K562 (cell line): Measurements from ENCODE around the gene SCNN1A. TPM values are rescaled to one million over a fixed set of nuclear protein-coding genes. Genes with fewer than 3 reads are reported as not detected.

ENCODE experiments used
- ARNT ChIP-seq, 2 experiments: fragments of 450-650 bp; IDR thresholded peaks; 2 replicates each; pipeline ENCODE4 v1.6.1; 2016; ENCODE audit warnings: mild to moderate bottlenecking in 1 of 2
- CCNT2 ChIP-seq: IDR thresholded peaks from 2 replicates; pipeline ENCODE4 v1.6.1; 2011; ENCODE audit warnings: borderline replicate concordance, low read depth, mild to moderate bottlenecking, moderate library complexity, mixed read lengths, low read length; ENCODE audit not compliant: insufficient read length; ENCODE audit errors: extremely low read depth
- NEUROD1 ChIP-seq: fragments of 150-350 bp; IDR thresholded peaks from 2 replicates; pipeline ENCODE4 v1.6.1; 2014; ENCODE audit warnings: borderline replicate concordance, low read length, low read depth; ENCODE audit not compliant: partially characterized antibody
- RBM14 ChIP-seq: fragments of 200-400 bp; formaldehyde crosslinking; IDR thresholded peaks from 2 replicates; pipeline ENCODE4 v1.6.1; 2018; ENCODE audit warnings: low read depth, mild to moderate bottlenecking, low read length, moderate library complexity, borderline replicate concordance; ENCODE audit not compliant: insufficient read depth
- RFX7 ChIP-seq: fragments of 250-450 bp; sonication (Bioruptor Pico); IDR thresholded peaks from 2 replicates; pipeline ENCODE4 v1.5.1; 2021; ENCODE audit warnings: mild to moderate bottlenecking
- SMAD4 ChIP-seq: fragments of 250-450 bp; sonication (Bioruptor Pico); conservative IDR thresholded peaks from 2 replicates; pipeline ENCODE4 v1.8.0; 2021; ENCODE audit warnings: inconsistent platforms, mild to moderate bottlenecking, moderate library complexity
- SMARCA5 ChIP-seq: fragments of 450-650 bp; IDR thresholded peaks from 2 replicates; pipeline ENCODE4 v1.6.1; 2016
- SP2 ChIP-seq: IDR thresholded peaks from 2 replicates; pipeline ENCODE4 v1.6.1; 2011; ENCODE audit warnings: mild to moderate bottlenecking, low read depth, low read length, moderate library complexity; ENCODE audit not compliant: poor library complexity, severe bottlenecking; ENCODE audit errors: extremely low read depth
- TRIM28 ChIP-seq: fragments of 450-650 bp; IDR thresholded peaks from 2 replicates; pipeline ENCODE4 v1.6.1; 2017
- ZBTB49 ChIP-seq: sonication (generic); formaldehyde crosslinking; IDR thresholded peaks from 2 replicates; pipeline ENCODE4 v1.8.0; 2022; ENCODE audit warnings: missing genetic modification reagents, mild to moderate bottlenecking, borderline replicate concordance
- ZC3H11A ChIP-seq: IDR thresholded peaks from 2 replicates; pipeline ENCODE4 v1.6.1; 2012; ENCODE audit warnings: low read depth, low read length, improper control_type of control experiment
- ZNF174 ChIP-seq: fragments of 250-450 bp; sonication (Bioruptor Pico); IDR thresholded peaks from 2 replicates; pipeline ENCODE4 v1.4.0; 2020; ENCODE audit warnings: mild to moderate bottlenecking
- ZNF511 ChIP-seq: sonication (generic); formaldehyde crosslinking; IDR thresholded peaks from 2 replicates; pipeline ENCODE4 v1.8.0; 2022; ENCODE audit warnings: mild to moderate bottlenecking, missing genetic modification reagents
- ZNF699 ChIP-seq: fragments of 250-450 bp; sonication (Bioruptor Pico); IDR thresholded peaks from 2 replicates; pipeline ENCODE4 v1.8.0; 2021; ENCODE audit warnings: mild to moderate bottlenecking, moderate library complexity; ENCODE audit not compliant: insufficient replicate concordance
- polyA plus RNA-seq, 8 experiments: library from polyadenylated mRNA; depleted of rRNA in 4 of 8; stranded (reverse) in 5 of 8; unstranded in 3 of 8; fragments of >200 nt; fragmentation: Nextera tagmentation in 2 of 8; fragmentation: Illumina TruSeq in 1 of 8; extraction: Ambion mirVana in 2 of 8; extraction: Trizol in 1 of 8; gene quantifications; 2 replicates each; pipeline versions ENCODE4 v1.2.1 to v1.2.3, GENCODE V29; 2011 to 2014; ENCODE audit warnings: inconsistent platforms in 1 of 8, missing spikeins in 1 of 8
- total RNA-seq, 7 experiments: library from RNA; depleted of rRNA in 6 of 7; stranded (reverse); fragments of >200 nt in 6 of 7; fragmentation: Illumina TruSeq in 2 of 7; extraction: Trizol in 2 of 7; gene quantifications; 2 replicates each; pipeline versions ENCODE4 v1.2.1 to v1.2.3, GENCODE V29; 2011 to 2021; ENCODE audit warnings: low replicate concordance in 1 of 7
- TF ChIP-seq, protein P1 (sequence below): fragments of 250-450 bp; sonication (Bioruptor Pico); IDR thresholded peaks from 2 replicates; pipeline ENCODE4 v1.5.0; 2021; ENCODE audit warnings: mild to moderate bottlenecking, borderline replicate concordance

Gene SCNN1A
- total and polyA plus RNA-seq, 9 of the 15 experiments (the other 6 are each of a cell fraction or from before 2014, with no cell fraction given) = 0.15 to 0.49 (median 0.32) TPM; not detected in 5

- TF ChIP-seq, protein P1, sequence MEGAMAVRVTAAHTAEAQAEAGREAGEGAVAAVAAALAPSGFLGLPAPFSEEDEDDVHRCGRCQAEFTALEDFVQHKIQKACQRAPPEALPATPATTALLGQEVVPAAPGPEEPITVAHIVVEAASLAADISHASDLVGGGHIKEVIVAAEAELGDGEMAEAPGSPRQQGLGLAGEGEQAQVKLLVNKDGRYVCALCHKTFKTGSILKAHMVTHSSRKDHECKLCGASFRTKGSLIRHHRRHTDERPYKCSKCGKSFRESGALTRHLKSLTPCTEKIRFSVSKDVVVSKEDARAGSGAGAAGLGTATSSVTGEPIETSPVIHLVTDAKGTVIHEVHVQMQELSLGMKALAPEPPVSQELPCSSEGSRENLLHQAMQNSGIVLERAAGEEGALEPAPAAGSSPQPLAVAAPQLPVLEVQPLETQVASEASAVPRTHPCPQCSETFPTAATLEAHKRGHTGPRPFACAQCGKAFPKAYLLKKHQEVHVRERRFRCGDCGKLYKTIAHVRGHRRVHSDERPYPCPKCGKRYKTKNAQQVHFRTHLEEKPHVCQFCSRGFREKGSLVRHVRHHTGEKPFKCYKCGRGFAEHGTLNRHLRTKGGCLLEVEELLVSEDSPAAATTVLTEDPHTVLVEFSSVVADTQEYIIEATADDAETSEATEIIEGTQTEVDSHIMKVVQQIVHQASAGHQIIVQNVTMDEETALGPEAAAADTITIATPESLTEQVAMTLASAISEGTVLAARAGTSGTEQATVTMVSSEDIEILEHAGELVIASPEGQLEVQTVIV (CRISPR knock-in tag) = no peak
- TF ChIP-seq NEUROD1 (no peak), SMARCA5 (no peak), ZBTB49 (CRISPR knock-in tag) (no peak), CCNT2 (peak; percentile 28), ARNT (IDR thresholded peaks at IDR 0.05) (no peak), RBM14 (no peak), TRIM28 (no peak), RFX7 (CRISPR knock-in tag) (no peak), ZNF511 (CRISPR knock-in tag) (no peak), SMAD4 (CRISPR knock-in tag) (0 out of 2 replicates have a peak, but pooled peaks have one; percentile 40), ZNF174 (CRISPR knock-in tag) (no peak), ZC3H11A (no peak), SP2 (no peak), ZNF699 (no peak)
These were observed 38.2 kb downstream of the SCNN1A start (continued) for GRCh38 chr12:6336889-6337853.
